Fibroblast of skin of right biceps (primary cell): ENCODE results near the gene TEDC1.

ENCODE experiments used
- DNase-seq: peaks from one replicate; pipeline ENCODE4 v3.0.0-alpha.2; 2013

TEDC1 gene

DNA sequence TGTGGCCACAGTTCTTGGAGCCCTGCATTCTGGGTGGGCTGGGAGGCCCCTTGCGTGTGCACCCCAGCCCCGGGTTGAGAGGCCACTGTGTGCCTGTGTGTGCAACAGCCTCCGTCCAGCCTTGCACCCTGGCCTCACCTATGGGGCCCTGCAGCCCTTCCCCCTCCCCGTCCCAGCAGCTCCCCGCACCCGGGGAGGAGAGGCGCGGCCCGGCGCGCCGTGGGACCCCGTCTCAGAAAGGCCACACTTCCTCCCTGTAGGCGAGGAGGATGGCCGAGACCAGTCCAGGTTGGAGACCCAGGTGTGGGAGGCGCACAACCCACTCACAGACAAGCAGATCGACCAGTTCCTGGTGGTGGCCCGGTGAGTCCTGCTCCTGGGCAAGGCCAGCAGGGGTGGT lies 33.0 kb upstream of the TEDC1 start:
- no peak for DNase-seq

DNA sequence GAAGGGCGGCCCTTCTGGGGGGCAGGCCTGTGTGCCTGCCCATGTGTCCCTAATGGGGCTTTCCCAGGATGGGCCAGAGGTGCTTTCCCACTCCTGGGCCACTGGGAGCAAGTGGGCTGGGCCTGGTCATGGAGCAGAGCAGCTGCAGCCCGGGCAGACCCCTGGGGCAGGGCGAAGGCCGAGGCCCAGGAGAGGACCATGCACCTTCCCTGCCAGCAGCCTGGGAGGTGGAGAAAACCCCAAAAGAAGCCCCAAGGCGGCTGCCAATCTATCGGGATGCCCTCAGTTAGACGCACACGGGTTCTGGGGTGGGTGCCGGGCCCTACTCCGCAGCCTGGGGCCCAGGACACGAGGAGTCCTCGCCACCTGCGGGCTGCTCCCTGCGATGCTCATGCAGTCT lies 32.5 kb upstream of the TEDC1 start:
- no peak for DNase-seq

- DNase-seq: no peak
Observed at GRCh38 chr14:105460116-105460515, 30.9 kb upstream of the TEDC1 start.

GRCh38 chr14:105460616-105461015 lies 30.4 kb upstream of the TEDC1 start:
- no peak for DNase-seq

DNA sequence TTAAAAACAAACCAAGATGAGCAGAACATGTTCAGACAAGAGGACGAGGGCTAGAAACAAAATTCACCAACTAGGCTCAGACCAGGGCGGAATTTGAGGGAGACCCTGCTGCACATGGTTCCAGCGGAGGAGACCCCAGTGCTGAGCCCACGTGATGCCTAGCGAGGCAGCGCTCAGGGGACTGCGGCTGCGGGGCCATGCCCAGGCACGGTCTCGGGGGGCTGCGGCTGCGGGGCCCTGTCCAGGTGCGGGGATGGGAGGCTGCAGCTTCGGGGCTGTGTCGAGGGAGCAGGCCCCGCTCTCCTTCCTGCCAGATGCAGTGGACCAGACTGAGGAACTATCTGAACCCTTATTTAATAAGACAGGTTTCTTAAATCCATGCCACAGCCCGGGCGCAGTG lies 29.1 kb upstream of the TEDC1 start:
- no peak for DNase-seq

GRCh38 chr14:105464501-105464900 lies 26.5 kb upstream of the TEDC1 start:
- no peak for DNase-seq

DNA sequence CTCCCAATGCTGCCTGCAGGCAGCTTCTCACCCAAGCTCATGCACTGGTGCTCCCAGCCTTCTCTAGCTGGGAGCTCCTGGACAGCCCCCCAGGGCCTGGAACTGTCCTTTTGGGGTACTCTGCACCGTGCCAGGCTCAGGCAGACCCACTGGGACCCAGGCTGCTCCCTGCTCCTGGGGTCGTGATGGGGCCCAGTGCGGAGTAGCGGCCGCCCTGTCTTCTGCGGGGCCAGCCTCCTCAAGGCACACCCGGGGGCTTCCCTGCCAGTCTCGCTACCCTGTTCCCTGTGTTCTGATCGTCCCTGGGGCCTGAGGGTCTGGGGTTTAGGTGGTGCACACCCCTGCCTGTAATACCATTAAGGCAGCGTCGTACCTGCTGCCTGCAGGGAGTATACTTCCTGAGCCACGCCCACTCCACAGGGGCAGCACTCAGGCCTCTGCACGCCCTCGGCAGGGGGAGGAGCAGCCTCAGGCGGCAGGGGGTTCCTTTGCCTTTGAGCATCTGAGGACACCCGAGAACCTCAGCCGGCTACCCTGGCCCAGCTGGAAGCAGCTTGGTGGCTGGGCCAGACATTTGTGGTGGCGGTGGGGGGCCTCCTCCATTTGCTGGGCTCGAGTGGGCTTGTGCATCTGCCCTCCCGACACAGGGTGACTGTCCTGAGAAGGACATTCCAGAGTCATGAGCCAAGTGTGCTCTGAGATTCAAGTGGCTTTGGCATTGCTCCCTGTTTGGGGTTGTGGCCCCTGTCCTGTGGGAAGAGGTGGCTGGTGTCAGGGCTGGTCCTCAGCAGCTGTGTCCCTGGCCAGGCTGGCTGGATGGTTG lies 25.6 kb upstream of the TEDC1 start:
- peak; percentile 11 for DNase-seq

DNA sequence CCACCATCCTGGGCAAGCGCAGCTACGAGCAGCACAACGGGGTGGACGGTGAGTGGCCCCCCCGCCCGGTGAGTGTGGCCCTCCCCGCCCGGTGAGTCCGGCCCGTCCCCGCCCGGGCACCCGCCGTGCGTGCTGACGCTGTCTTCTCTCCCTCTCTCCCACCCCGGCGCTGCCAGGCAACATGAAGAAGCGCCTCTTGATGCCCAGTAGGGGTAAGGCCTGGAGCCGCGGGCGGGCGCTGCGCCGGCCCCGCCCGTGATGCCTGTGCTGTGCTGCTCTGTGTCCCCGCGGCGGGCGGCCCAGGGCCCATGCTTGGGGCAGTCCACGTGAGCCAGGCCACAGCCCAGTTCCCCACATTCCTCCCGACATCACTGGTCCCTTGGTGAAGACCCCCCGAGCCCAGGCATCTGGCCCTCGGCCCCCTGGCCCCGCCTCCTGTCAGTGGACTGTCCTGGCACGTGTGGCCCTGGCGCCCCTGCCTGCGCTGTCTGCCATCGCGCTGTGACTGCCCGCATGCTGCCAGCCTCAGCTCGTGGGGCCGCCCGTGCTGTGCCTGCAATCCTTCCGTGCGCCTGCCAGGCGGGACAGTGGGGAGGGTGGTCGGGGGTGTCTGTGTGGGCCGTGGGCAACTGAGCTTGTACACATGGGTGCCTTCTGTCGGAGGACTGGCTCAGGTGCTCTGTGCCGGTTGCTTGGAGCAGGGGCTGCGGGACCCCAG lies 24.4 kb upstream of the TEDC1 start:
- no peak for DNase-seq

- no peak for DNase-seq
Observed at GRCh38 chr14:105467249-105467941, 23.7 kb upstream of the TEDC1 start.

DNA sequence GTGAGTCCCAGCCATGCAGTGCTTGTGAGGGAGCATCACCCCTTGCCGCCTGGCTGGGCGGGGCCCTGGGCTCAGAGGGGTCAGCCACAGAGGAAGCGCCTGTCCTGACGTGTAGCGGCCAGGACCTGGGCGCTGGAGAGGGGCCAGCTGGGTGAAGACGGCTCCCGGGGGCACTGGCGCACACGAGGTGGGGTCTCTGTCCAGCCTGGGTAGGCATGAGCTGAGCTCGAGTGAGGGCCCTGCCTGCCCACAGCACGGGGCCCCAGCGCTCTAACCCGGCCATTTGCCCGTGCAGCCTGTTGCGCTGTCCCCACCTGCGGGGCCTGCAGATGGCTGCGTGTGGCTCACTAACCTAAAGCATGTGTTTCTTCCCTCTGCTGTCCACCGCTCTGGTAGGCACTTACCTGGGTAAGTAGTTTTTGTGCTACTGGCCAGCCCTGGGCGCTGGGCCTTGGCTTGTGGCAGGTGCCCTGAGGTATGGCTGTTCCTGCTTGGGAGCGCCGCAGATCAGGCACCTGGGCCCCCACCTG lies 23.0 kb upstream of the TEDC1 start:
- no peak for DNase-seq

DNA sequence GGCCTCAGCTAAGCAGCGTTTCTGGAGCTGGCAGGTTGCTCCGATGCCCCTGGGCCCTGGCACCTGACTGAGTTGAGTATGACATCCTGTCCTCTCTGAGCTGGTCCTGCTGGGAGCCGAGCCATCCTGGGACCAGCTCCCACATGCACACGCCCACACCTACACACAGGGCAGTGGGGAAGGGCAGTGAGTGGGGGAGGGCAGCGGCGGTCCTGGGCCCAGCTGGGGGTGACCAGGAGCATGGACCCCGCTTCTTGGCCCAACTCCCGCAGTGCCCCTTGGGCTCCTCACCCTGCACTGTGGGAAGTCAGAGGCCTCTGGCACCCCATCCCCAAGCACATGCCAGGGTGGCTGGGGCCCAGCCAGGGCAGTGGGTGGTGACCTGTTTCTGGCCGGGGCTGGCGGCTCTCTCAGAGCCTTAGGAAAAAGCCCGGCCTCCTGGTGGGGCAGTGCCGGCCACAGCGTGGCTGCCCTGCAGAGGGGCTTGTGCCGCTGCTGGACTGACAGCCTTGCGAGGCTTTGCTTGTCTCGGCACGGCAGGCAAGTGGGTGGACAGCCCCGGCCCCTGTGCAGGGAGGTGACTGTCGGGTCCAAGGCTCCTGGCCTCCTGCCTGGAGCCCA lies 22.3 kb upstream of the TEDC1 start:
- DNase-seq: no peak

- DNase-seq: no peak
Observed at GRCh38 chr14:105469456-105470349, 21.3 kb upstream of the TEDC1 start.

DNA sequence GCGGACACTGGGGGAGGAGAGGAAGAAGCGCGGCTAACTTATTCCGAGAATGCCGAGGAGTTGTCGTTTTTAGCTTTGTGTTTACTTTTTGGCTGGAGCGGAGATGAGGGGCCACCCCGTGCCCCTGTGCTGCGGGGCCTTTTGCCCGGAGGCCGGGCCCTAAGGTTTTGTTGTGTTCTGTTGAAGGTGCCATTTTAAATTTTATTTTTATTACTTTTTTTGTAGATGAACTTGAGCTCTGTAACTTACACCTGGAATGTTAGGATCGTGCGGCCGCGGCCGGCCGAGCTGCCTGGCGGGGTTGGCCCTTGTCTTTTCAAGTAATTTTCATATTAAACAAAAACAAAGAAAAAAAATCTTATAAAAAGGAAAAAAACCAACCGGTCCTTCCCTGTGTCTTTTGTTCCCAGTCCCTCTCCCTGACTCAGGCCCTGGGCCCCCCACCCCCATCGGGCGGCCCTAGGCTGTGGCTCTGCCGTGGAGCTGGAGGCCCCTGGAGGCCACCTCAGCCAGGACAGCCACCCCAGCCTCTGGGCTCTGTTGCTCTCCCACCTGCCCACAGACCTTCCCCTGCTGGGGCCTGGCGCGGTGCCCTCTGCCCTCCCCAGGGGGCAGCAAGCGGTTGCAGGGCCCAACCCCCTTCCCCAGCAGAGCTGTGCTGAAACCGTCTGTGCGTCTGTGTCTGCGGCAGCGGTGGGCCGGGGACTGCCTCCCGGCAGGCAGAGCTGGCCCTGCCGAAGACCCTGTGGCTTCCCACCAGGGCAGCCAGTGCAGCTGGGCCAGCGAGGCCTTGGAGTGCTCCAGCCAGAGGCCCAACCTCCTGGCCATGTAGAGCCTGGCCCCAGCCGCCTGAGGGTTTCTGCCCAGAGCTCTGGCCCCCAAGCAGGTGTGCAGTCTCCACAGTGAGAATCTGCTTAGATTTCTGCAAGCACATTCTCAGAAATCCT lies 20.4 kb upstream of the TEDC1 start:
- no peak for DNase-seq

GRCh38 chr14:105471297-105471821 lies 19.7 kb upstream of the TEDC1 start:
- DNase-seq: no peak

- DNase-seq: no peak
Observed at GRCh38 chr14:105471823-105472485, 19.1 kb upstream of the TEDC1 start.

- no peak for DNase-seq
Observed at GRCh38 chr14:105472486-105472991, 18.5 kb upstream of the TEDC1 start.

GRCh38 chr14:105473033-105473676 lies 17.9 kb upstream of the TEDC1 start:
- DNase-seq: no peak

DNA sequence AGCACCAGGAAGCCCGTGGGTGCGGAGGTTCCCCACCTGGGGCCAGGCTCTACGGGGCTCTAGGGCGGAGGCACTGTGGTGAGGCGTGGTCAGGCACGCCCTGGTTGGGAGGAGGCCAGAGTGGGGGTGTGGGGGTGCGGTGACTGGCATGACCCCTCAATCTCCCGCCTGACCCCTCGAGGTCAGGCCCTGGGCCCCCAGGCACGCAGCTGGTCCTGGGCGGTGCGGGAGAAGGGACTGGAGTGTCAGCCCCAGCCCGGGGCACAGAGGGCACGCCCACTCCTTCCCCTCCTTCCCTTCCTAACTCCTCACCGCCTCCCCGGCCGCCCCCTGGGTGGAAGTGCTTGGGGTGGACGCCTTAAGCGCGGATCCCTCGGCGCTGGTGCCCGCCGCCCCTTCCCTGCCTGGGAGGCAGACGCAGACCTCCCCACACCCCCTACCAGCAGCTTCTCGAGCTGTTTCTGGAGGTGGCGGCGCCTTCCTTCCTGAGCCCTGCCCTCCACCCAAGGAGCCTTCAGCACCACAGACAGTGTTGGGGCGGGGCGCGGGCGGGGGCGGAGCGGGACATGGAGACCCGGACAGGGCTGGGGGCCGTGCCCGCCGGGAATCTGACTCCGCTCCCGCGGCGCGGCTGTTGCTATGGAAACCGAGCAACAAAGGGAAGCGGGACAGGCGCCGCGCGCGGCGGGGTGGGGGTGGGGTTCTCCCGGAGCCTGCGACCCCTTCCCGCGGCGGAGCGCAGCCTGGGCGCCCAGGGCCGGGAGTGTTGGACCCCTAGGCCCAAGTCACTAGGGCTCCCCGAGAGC lies 17.2 kb upstream of the TEDC1 start:
- DNase-seq: peak; percentile 86
